Measurements from ENCODE around the gene PHLPP1. TPM values are rescaled to one million over a fixed set of nuclear protein-coding genes. Genes with fewer than 3 reads are reported as not detected.

Gene PHLPP1
- total RNA-seq, 1 donor from 2014 or later = 14.5 TPM

DNA sequence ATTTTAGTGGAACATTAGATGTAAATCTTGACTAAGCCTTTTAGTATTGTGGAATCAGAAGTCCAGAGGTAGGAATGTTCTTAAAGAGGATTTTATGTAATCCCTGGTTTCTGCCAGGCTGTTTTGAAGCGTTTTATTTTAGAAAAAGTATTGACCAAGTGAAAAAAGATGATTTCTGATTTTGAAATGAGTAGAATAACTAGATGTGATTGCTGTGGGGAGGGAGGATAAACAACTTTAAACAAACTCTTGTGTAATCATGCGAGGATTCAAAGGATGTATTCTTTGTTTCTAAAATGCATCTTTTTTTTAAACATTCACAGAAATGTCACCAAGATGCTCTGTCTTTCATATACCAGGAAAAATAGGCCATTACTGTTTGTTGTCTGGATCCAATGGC, 53.9 kb downstream of the PHLPP1 start:
- DNase-seq (ENCODE audit: extremely low read depth, low read depth, low spot score) = no peak

- DNase-seq (ENCODE audit: extremely low read depth, low read depth, low spot score) = no peak
Measured at GRCh38 chr18:62771494-62772270, 56.3 kb downstream of the PHLPP1 start.

GRCh38 chr18:62772860-62773584, 57.7 kb downstream of the PHLPP1 start:
- no peak for DNase-seq (ENCODE audit: extremely low read depth, low read depth, low spot score)

GRCh38 chr18:62773691-62774090, 58.4 kb downstream of the PHLPP1 start:
- no peak for DNase-seq (ENCODE audit: extremely low read depth, low read depth, low spot score)

GRCh38 chr18:62776024-62776570, 60.8 kb downstream of the PHLPP1 start:
- no peak for DNase-seq (ENCODE audit: extremely low read depth, low read depth, low spot score)

DNA sequence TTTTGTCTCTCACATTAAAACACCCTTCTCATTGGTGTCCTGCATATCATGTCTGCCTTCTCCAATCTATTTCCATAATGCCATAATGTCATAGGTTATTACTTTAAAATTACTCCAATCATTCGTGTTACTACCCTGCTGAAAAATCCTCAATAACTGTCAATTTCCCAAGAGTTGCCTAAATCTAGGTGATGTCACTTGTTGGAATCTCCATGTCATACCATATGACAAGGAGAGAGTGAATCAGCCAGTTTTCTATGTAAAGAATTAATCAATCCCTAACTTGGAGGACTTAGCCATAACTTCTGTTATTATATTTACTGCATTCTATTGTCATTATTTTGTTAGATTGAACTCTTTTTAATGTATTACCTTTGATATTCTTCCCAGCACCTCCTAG, 62.5 kb downstream of the PHLPP1 start:
- no peak for DNase-seq (ENCODE audit: extremely low read depth, low read depth, low spot score)

GRCh38 chr18:62778976-62779869, 63.9 kb downstream of the PHLPP1 start:
- DNase-seq (ENCODE audit: extremely low read depth, low read depth, low spot score) = no peak

GRCh38 chr18:62781262-62781661, 65.9 kb downstream of the PHLPP1 start:
- DNase-seq (ENCODE audit: extremely low read depth, low read depth, low spot score) = no peak

GRCh38 chr18:62781893-62782292, 66.6 kb downstream of the PHLPP1 start:
- DNase-seq (ENCODE audit: extremely low read depth, low read depth, low spot score) = no peak

- DNase-seq (ENCODE audit: extremely low read depth, low read depth, low spot score) = no peak
Measured at GRCh38 chr18:62784338-62784965, 69.1 kb downstream of the PHLPP1 start.

DNA sequence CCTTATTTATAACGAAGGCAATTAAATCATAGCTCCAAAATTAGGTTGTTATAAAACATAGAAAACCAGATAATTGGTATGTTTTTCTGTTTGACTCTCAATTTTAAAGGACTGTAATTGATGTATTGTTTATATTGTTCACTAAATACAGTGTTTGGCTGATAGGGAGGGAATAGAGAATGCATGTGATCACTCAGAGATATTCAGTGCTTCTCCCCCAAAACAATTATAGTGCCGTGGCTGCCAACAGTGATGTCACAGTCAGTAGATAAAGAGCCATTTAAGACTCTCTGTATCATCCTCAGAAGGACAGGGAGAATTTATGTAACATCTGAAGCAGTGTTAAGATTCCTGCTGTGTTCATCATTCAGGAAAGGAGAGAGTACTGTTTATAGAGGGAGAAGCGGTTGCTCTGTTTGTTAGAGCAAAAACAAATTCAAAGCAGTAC, 69.6 kb downstream of the PHLPP1 start:
- no peak for DNase-seq (ENCODE audit: extremely low read depth, low read depth, low spot score)

DNA sequence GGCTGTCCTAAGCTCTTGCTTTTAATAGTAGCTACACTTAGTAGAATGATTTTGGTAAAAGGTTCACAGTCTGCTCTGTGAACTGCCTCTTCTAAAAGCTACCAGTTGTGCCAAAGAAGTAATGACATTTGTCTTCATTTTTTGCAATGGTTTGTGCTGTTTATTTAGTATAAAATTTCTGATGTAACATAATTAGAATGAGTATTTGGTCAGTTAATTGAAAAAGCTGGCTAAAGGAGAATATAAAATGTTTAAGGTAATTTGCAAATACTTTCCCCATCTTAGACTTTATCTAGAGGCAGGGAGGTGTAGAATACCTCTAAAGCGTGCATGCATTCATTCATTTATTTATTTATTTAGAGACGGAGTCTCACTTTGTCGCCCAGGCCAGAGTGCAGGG, 71.3 kb downstream of the PHLPP1 start:
- DNase-seq (ENCODE audit: extremely low read depth, low read depth, low spot score) = no peak

- no peak for DNase-seq (ENCODE audit: extremely low read depth, low read depth, low spot score)
Measured at GRCh38 chr18:62788111-62788510, 72.8 kb downstream of the PHLPP1 start.

DNA sequence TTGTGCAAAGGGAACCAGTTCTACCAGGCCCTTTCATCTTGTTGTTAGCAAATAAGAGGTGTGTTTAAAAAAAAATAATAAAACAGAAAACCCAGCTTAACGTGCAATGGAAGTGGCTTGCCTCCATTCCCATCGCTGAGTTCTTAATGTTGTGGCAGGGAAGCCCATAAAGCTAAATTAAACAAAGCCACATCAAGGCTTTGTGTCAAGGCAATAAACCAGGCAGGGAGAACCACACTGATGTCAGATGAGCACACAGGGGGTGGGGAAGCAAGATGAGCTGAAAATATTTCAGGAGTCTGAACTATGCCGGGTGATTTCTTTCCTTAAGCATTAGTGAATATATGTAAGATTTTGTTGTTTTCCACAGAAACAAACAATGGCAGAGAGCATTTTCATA, 73.5 kb downstream of the PHLPP1 start:
- DNase-seq (ENCODE audit: extremely low read depth, low read depth, low spot score) = no peak

GRCh38 chr18:62790871-62791772, 75.8 kb downstream of the PHLPP1 start:
- DNase-seq (ENCODE audit: extremely low read depth, low read depth, low spot score) = no peak

- no peak for DNase-seq (ENCODE audit: extremely low read depth, low read depth, low spot score)
Measured at GRCh38 chr18:62792016-62792415, 76.7 kb downstream of the PHLPP1 start.

GRCh38 chr18:62795813-62796212, 80.5 kb downstream of the PHLPP1 start:
- no peak for DNase-seq (ENCODE audit: extremely low read depth, low read depth, low spot score)

- DNase-seq (ENCODE audit: extremely low read depth, low read depth, low spot score) = no peak
Measured at GRCh38 chr18:62796216-62796621, 80.9 kb downstream of the PHLPP1 start.

DNA sequence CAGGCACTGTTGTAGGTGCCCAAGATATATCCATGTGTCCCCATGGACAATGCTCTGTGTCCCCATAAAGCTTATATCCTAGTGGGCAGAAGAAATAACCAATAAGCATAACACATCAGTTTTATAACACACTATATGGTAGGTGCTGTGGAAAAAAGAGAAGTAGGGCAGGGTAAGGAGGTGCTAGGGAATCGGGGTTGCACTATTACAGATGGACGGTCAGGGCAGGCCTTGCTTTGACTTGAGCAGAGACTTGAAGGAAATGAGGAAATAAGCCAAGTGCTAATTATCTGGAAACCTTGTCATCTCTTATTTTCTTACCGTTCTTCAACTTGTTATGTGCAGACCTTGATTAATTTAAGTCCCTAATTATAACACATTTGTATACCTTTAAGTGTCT, 82.0 kb downstream of the PHLPP1 start:
- no peak for DNase-seq (ENCODE audit: extremely low read depth, low read depth, low spot score)
